ENCODE results near the gene LTBP4.

LTBP4 gene

DNA sequence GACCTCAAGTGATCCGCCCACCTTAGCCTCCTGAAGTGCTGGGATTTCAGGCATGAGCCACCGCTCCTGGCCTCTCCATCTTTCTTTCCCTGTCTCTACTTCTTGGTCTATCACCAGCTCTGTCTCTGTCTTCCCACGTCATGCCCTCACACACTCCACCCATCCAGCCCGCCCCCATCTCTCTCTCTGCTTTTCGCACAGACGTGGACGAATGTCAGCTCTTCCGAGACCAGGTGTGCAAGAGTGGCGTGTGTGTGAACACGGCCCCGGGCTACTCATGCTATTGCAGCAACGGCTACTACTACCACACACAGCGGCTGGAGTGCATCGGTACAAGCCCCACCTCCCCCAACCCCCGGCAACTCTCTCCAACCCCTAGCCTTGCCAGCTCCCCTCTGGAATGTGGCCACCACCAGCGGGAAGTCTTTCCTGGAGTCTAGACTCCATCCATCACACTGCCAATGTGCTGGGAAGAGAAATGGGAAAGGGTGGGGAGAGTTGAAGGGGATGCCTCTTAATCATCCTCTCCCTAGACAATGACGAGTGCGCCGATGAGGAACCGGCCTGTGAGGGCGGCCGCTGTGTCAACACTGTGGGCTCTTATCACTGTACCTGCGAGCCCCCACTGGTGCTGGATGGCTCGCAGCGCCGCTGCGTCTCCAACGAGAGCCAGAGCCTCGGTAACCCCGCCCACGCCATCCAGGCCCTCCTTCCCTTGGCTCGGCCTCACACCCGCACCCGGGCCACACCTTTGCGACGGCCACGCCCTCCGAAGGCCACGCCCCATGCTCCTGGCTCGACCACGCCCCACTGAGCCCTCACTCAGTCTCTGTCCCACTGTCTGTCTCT, 22.5 kb downstream of the LTBP4 start (continued):
- no peak for TF ChIP-seq ZNF248 (tag by site-specific recombination; IDR thresholded peaks at IDR 0.05)
- TF ChIP-seq ZNF510 (tag by site-specific recombination; IDR thresholded peaks at IDR 0.05; ENCODE audit: insufficient replicate concordance), result no peak
- TF ChIP-seq, protein P1, sequence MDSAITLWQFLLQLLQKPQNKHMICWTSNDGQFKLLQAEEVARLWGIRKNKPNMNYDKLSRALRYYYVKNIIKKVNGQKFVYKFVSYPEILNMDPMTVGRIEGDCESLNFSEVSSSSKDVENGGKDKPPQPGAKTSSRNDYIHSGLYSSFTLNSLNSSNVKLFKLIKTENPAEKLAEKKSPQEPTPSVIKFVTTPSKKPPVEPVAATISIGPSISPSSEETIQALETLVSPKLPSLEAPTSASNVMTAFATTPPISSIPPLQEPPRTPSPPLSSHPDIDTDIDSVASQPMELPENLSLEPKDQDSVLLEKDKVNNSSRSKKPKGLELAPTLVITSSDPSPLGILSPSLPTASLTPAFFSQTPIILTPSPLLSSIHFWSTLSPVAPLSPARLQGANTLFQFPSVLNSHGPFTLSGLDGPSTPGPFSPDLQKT (IDR thresholded peaks at IDR 0.05; ENCODE audit: borderline replicate concordance, low read depth, low read length), result no peak
- peak; percentile 93 for TF ChIP-seq SP2 (tag by site-specific recombination; IDR thresholded peaks at IDR 0.05)
- TF ChIP-seq, protein P2, sequence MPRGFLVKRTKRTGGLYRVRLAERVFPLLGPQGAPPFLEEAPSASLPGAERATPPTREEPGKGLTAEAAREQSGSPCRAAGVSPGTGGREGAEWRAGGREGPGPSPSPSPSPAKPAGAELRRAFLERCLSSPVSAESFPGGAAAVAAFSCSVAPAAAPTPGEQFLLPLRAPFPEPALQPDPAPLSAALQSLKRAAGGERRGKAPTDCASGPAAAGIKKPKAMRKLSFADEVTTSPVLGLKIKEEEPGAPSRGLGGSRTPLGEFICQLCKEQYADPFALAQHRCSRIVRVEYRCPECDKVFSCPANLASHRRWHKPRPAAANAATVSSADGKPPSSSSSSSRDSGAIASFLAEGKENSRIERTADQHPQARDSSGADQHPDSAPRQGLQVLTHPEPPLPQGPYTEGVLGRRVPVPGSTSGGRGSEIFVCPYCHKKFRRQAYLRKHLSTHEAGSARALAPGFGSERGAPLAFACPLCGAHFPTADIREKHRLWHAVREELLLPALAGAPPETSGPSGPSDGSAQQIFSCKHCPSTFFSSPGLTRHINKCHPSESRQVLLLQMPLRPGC (tag by site-specific recombination; IDR thresholded peaks at IDR 0.05), result peak; percentile 77
- TF ChIP-seq, protein P3, sequence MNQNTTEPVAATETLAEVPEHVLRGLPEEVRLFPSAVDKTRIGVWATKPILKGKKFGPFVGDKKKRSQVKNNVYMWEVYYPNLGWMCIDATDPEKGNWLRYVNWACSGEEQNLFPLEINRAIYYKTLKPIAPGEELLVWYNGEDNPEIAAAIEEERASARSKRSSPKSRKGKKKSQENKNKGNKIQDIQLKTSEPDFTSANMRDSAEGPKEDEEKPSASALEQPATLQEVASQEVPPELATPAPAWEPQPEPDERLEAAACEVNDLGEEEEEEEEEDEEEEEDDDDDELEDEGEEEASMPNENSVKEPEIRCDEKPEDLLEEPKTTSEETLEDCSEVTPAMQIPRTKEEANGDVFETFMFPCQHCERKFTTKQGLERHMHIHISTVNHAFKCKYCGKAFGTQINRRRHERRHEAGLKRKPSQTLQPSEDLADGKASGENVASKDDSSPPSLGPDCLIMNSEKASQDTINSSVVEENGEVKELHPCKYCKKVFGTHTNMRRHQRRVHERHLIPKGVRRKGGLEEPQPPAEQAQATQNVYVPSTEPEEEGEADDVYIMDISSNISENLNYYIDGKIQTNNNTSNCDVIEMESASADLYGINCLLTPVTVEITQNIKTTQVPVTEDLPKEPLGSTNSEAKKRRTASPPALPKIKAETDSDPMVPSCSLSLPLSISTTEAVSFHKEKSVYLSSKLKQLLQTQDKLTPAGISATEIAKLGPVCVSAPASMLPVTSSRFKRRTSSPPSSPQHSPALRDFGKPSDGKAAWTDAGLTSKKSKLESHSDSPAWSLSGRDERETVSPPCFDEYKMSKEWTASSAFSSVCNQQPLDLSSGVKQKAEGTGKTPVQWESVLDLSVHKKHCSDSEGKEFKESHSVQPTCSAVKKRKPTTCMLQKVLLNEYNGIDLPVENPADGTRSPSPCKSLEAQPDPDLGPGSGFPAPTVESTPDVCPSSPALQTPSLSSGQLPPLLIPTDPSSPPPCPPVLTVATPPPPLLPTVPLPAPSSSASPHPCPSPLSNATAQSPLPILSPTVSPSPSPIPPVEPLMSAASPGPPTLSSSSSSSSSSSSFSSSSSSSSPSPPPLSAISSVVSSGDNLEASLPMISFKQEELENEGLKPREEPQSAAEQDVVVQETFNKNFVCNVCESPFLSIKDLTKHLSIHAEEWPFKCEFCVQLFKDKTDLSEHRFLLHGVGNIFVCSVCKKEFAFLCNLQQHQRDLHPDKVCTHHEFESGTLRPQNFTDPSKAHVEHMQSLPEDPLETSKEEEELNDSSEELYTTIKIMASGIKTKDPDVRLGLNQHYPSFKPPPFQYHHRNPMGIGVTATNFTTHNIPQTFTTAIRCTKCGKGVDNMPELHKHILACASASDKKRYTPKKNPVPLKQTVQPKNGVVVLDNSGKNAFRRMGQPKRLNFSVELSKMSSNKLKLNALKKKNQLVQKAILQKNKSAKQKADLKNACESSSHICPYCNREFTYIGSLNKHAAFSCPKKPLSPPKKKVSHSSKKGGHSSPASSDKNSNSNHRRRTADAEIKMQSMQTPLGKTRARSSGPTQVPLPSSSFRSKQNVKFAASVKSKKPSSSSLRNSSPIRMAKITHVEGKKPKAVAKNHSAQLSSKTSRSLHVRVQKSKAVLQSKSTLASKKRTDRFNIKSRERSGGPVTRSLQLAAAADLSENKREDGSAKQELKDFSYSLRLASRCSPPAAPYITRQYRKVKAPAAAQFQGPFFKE (tag by site-specific recombination; IDR thresholded peaks at IDR 0.05; ENCODE audit: borderline replicate concordance), result no peak
- TF ChIP-seq ZNF660 (tag by site-specific recombination; IDR thresholded peaks at IDR 0.05), result no peak; the same call in 1 of the 2 replicates
- TF ChIP-seq, protein P4, sequence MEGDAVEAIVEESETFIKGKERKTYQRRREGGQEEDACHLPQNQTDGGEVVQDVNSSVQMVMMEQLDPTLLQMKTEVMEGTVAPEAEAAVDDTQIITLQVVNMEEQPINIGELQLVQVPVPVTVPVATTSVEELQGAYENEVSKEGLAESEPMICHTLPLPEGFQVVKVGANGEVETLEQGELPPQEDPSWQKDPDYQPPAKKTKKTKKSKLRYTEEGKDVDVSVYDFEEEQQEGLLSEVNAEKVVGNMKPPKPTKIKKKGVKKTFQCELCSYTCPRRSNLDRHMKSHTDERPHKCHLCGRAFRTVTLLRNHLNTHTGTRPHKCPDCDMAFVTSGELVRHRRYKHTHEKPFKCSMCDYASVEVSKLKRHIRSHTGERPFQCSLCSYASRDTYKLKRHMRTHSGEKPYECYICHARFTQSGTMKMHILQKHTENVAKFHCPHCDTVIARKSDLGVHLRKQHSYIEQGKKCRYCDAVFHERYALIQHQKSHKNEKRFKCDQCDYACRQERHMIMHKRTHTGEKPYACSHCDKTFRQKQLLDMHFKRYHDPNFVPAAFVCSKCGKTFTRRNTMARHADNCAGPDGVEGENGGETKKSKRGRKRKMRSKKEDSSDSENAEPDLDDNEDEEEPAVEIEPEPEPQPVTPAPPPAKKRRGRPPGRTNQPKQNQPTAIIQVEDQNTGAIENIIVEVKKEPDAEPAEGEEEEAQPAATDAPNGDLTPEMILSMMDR (tag by site-specific recombination; IDR thresholded peaks at IDR 0.05), result no peak
- peak; percentile 64; the same call in 1 of the 2 replicates for TF ChIP-seq ZBTB20 (tag by site-specific recombination; IDR thresholded peaks at IDR 0.05)
- no peak for TF ChIP-seq YY1 (tag by site-specific recombination; IDR thresholded peaks at IDR 0.05)
- TF ChIP-seq, protein P5, sequence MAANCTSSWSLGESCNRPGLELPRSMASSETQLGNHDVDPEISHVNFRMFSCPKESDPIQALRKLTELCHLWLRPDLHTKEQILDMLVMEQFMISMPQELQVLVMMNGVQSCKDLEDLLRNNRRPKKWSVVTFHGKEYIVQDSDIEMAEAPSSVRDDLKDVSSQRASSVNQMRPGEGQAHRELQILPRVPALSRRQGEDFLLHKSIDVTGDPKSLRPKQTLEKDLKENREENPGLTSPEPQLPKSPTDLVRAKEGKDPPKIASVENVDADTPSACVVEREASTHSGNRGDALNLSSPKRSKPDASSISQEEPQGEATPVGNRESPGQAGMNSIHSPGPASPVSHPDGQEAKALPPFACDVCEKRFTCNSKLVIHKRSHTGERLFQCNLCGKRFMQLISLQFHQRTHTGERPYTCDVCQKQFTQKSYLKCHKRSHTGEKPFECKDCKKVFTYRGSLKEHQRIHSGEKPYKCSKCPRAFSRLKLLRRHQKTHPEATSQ (tag by site-specific recombination; IDR thresholded peaks at IDR 0.05), result no peak; the same call in 1 of the 2 replicates
- no peak for TF ChIP-seq ZNF311 (tag by site-specific recombination; IDR thresholded peaks at IDR 0.05; ENCODE audit: borderline replicate concordance)
- TF ChIP-seq ZNF664 (tag by site-specific recombination; IDR thresholded peaks at IDR 0.05), result no peak
- no peak for TF ChIP-seq ZNF558 (tag by site-specific recombination; IDR thresholded peaks at IDR 0.05)
- TF ChIP-seq ZNF791 (tag by site-specific recombination; IDR thresholded peaks at IDR 0.05), result no peak
- peak; percentile 98 for TF ChIP-seq PRDM1 (tag by site-specific recombination; IDR thresholded peaks at IDR 0.05)
- TF ChIP-seq, protein P6, sequence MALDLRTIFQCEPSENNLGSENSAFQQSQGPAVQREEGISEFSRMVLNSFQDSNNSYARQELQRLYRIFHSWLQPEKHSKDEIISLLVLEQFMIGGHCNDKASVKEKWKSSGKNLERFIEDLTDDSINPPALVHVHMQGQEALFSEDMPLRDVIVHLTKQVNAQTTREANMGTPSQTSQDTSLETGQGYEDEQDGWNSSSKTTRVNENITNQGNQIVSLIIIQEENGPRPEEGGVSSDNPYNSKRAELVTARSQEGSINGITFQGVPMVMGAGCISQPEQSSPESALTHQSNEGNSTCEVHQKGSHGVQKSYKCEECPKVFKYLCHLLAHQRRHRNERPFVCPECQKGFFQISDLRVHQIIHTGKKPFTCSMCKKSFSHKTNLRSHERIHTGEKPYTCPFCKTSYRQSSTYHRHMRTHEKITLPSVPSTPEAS (tag by site-specific recombination; IDR thresholded peaks at IDR 0.05), result no peak
- no peak for TF ChIP-seq ZNF211 (tag by site-specific recombination; IDR thresholded peaks at IDR 0.05; ENCODE audit: low read depth)
- no peak for TF ChIP-seq ZNF155 (tag by site-specific recombination; IDR thresholded peaks at IDR 0.05)
- TF ChIP-seq, protein P7, sequence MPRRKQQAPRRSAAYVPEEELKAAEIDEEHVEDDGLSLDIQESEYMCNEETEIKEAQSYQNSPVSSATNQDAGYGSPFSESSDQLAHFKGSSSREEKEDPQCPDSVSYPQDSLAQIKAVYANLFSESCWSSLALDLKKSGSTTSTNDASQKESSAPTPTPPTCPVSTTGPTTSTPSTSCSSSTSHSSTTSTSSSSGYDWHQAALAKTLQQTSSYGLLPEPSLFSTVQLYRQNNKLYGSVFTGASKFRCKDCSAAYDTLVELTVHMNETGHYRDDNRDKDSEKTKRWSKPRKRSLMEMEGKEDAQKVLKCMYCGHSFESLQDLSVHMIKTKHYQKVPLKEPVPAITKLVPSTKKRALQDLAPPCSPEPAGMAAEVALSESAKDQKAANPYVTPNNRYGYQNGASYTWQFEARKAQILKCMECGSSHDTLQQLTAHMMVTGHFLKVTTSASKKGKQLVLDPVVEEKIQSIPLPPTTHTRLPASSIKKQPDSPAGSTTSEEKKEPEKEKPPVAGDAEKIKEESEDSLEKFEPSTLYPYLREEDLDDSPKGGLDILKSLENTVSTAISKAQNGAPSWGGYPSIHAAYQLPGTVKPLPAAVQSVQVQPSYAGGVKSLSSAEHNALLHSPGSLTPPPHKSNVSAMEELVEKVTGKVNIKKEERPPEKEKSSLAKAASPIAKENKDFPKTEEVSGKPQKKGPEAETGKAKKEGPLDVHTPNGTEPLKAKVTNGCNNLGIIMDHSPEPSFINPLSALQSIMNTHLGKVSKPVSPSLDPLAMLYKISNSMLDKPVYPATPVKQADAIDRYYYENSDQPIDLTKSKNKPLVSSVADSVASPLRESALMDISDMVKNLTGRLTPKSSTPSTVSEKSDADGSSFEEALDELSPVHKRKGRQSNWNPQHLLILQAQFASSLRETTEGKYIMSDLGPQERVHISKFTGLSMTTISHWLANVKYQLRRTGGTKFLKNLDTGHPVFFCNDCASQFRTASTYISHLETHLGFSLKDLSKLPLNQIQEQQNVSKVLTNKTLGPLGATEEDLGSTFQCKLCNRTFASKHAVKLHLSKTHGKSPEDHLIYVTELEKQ (tag by site-specific recombination; IDR thresholded peaks at IDR 0.05; ENCODE audit: borderline replicate concordance), result peak; percentile 83
- peak; percentile 95 for TF ChIP-seq EGR2 (tag by site-specific recombination; IDR thresholded peaks at IDR 0.05; ENCODE audit: low read depth)
- peak; percentile 20; the same call in 1 of the 2 replicates for TF ChIP-seq ZSCAN23 (tag by site-specific recombination; IDR thresholded peaks at IDR 0.05)
